Prostate gland (tissue), 2 donors: Measurements from ENCODE around the gene ZFR. TPM values are rescaled to one million over a fixed set of nuclear protein-coding genes. Genes with fewer than 3 reads are reported as not detected.

Source experiments
- DNase-seq: peaks from one replicate; pipeline ENCODE4 v3.0.0-alpha.2; 2019; ENCODE audit warnings: low spot score
- H3K27ac ChIP-seq, 2 donors: fragments of 200-600 bp; sonication (generic); 2 replicates each; pipeline ENCODE4 v1.5.1; 2017 to 2019
- H3K27me3 ChIP-seq: fragments of 200-600 bp; sonication (generic); replicated peaks from 2 replicates; pipeline ENCODE4 v1.5.1; 2019; ENCODE audit not compliant: insufficient read depth
- H3K36me3 ChIP-seq, 2 donors: fragments of 200-600 bp; sonication (generic); 1 replicate in 1 of 2; 2 replicates in 1 of 2; pipeline versions ENCODE4 v1.5.1 to v1.8.1; 2017 to 2019
- H3K4me1 ChIP-seq: fragments of 200-600 bp; sonication (generic); replicated peaks from 2 replicates; pipeline ENCODE4 v1.5.1; 2019
- H3K4me3 ChIP-seq, 2 donors: fragments of 200-600 bp; sonication (generic); 2 replicates each; pipeline ENCODE4 v1.5.1; 2017 to 2019
- H3K9me3 ChIP-seq: fragments of 200-600 bp; sonication (generic); 2 replicates; pipeline ENCODE4 v1.5.1; 2017
- CTCF ChIP-seq, 4 experiments: fragments of 200-600 bp in 2 of 4; fragments of 450-650 bp in 2 of 4; sonication (generic) in 2 of 4; IDR thresholded peaks; 1 replicate in 3 of 4; 2 replicates in 1 of 4; pipeline ENCODE4 v1.5.1; 2016 to 2019; ENCODE audit warnings: antibody characterized with exemption in 4 of 4, mild to moderate bottlenecking in 2 of 4, moderate library complexity in 2 of 4
- POLR2A ChIP-seq: fragments of 450-650 bp; IDR thresholded peaks from one replicate; pipeline ENCODE4 v1.6.1; 2016; ENCODE audit warnings: antibody characterized with exemption, mild to moderate bottlenecking
- POLR2AphosphoS5 ChIP-seq: sonication (generic); formaldehyde crosslinking; IDR thresholded peaks from one replicate; pipeline ENCODE4 v1.6.1; 2017; ENCODE audit warnings: antibody characterized with exemption
- WGBS: methylation state at CpG from one replicate; pipeline ENCODE4 v1.1.5; 2018; 5-methylcytosine and 5-hydroxymethylcytosine counted together
- intact Hi-C: fragments of 100-400 bp; cut with DNase I; formaldehyde crosslinking; loops from one replicate; pipeline ENCODE4 v1.14.2; 2022
- total RNA-seq, 2 donors: library from RNA; depleted of rRNA; stranded (reverse); fragments of >200 nt; gene quantifications; one replicate each; pipeline ENCODE4 v1.1.0, GENCODE V29; 2016

Gene ZFR
- total RNA-seq, 2 donors from 2014 or later = 69.0 to 73.7 TPM

GRCh38 chr5:32332966-32333365 lies 111.6 kb downstream of the ZFR start:
- no peaks in the 10 kb centered on the region for H3K9me3 ChIP-seq
- H3K4me1 ChIP-seq = peaks cover 9% of the 10 kb centered on the region
- TF ChIP-seq CTCF (IDR thresholded peaks at IDR 0.05) = no peak
- no peak for TF ChIP-seq POLR2AphosphoS5
- no peak for TF ChIP-seq POLR2A
- H3K27me3 ChIP-seq = no peaks in the 10 kb centered on the region
- peak overlapping the region; percentile 84 to 92 for H3K27ac ChIP-seq
- intact Hi-C loops = loop anchor here (5.0 kb wide), 1 partner anchor 101 kb away; no protein-coding TSS in a partner anchor
- H3K4me3 ChIP-seq = no peak overlapping the region
- no peaks in the 10 kb centered on the region for H3K36me3 ChIP-seq
- DNase-seq = no peak
- WGBS = 97% methylated on average over 10 of the region's 10 CpGs

GRCh38 chr5:32332361-32332760 lies 112.2 kb downstream of the ZFR start:
- H3K27ac ChIP-seq = peak overlapping the region; percentile 84 to 92
- no peak for DNase-seq
- H3K36me3 ChIP-seq = no peaks in the 10 kb centered on the region
- H3K4me3 ChIP-seq = no peak overlapping the region
- no peak for TF ChIP-seq CTCF (IDR thresholded peaks at IDR 0.05)
- no peak for TF ChIP-seq POLR2A
- TF ChIP-seq POLR2AphosphoS5 = no peak
- H3K4me1 ChIP-seq = peaks cover 9% of the 10 kb centered on the region
- intact Hi-C loops = loop anchor here (5.0 kb wide), 1 partner anchor 100 kb away; no protein-coding TSS in a partner anchor
- H3K9me3 ChIP-seq = no peaks in the 10 kb centered on the region
- 69% methylated on average over 1 of the region's 1 CpG for WGBS
- no peaks in the 10 kb centered on the region for H3K27me3 ChIP-seq

- H3K36me3 ChIP-seq = no peaks in the 10 kb centered on the region
- TF ChIP-seq POLR2AphosphoS5 = no peak
- no peak for TF ChIP-seq CTCF (IDR thresholded peaks at IDR 0.05)
- TF ChIP-seq POLR2A = no peak
- no peaks in the 10 kb centered on the region for H3K27me3 ChIP-seq
- no peak overlapping the region for H3K4me3 ChIP-seq
- H3K4me1 ChIP-seq = peaks cover 9% of the 10 kb centered on the region
- 29% methylated on average over 3 of the region's 3 CpGs for WGBS
- intact Hi-C loops = loop anchor here (5.0 kb wide), 1 partner anchor 100 kb away; no protein-coding TSS in a partner anchor
- no peaks in the 10 kb centered on the region for H3K9me3 ChIP-seq
- DNase-seq = no peak
- H3K27ac ChIP-seq = peak overlapping the region; percentile 84 to 92
Measured at GRCh38 chr5:32331935-32332274, 112.6 kb downstream of the ZFR start.

- intact Hi-C loops = loop anchor here (5.0 kb wide), 1 partner anchor 99 kb away; no protein-coding TSS in a partner anchor
- Histone ChIP-seq H3K9me3 (no peaks in the 10 kb centered on the region), H3K27me3 (no peaks in the 10 kb centered on the region), H3K36me3 (no peaks in the 10 kb centered on the region), H3K4me1 (peaks cover 9% of the 10 kb centered on the region), H3K27ac (peak overlapping the region; percentile 84 to 92), H3K4me3 (no peak overlapping the region)
- peak; percentile 92 for DNase-seq
- WGBS = 26% methylated on average over 11 of the region's 11 CpGs
- TF ChIP-seq POLR2AphosphoS5 (peak; percentile 69), POLR2A (no peak)
Measured at GRCh38 chr5:32331217-32331934, 113.2 kb downstream of the ZFR start.

GRCh38 chr5:32330126-32330971 lies 114.2 kb downstream of the ZFR start:
- DNase-seq = peak; percentile 61
- peak overlapping the region; percentile 84 to 92 for H3K27ac ChIP-seq
- intact Hi-C loops = loop anchor here (5.0 kb wide), 1 partner anchor 98 kb away; no protein-coding TSS in a partner anchor
- 43% methylated on average over 11 of the region's 11 CpGs for WGBS
- no peaks in the 10 kb centered on the region for H3K27me3 ChIP-seq
- TF ChIP-seq CTCF (IDR thresholded peaks at IDR 0.05) (no peak), POLR2AphosphoS5 (peak; percentile 8), POLR2A (no peak)
- no peaks in the 10 kb centered on the region for H3K36me3 ChIP-seq
- no peak overlapping the region for H3K4me3 ChIP-seq
- no peaks in the 10 kb centered on the region for H3K9me3 ChIP-seq
- peaks cover 9% of the 10 kb centered on the region for H3K4me1 ChIP-seq
